Measurements from ENCODE around the gene IL18RAP.

Gene IL18RAP

GRCh38 chr2:102422910-102423309 is at the start of gene IL18RAP:
Gene IL18RAP, plus strand, starts transcription at chr2:102423160. Its CDS starts 118 bp downstream, at chr2:102423278.
- DNase-seq: no peak

GRCh38 chr2:102376052-102376591 is 46.8 kb upstream of the IL18RAP start:
- no peak for DNase-seq

GRCh38 chr2:102383722-102384121 is 39.2 kb upstream of the IL18RAP start:
- no peak for DNase-seq

GRCh38 chr2:102385522-102385921 is 37.4 kb upstream of the IL18RAP start:
- no peak for DNase-seq

GRCh38 chr2:102386004-102386403 is 37.0 kb upstream of the IL18RAP start:
- no peak for DNase-seq

GRCh38 chr2:102386867-102387541 is 36.0 kb upstream of the IL18RAP start:
- no peak for DNase-seq

- DNase-seq: no peak
Measured at GRCh38 chr2:102387763-102388546, 35.0 kb upstream of the IL18RAP start.

GRCh38 chr2:102391565-102391964 is 31.4 kb upstream of the IL18RAP start:
- no peak for DNase-seq

- DNase-seq: no peak
Measured at GRCh38 chr2:102392096-102392495, 30.9 kb upstream of the IL18RAP start.

- DNase-seq: no peak
Measured at GRCh38 chr2:102392942-102393341, 30.0 kb upstream of the IL18RAP start.

GRCh38 chr2:102396012-102396411 is 26.9 kb upstream of the IL18RAP start:
- DNase-seq: no peak

- peak; percentile 62 to 74 for DNase-seq
Measured at GRCh38 chr2:102397209-102397608, 25.8 kb upstream of the IL18RAP start.

- no peak for DNase-seq
Measured at GRCh38 chr2:102399499-102400141, 23.3 kb upstream of the IL18RAP start.

GRCh38 chr2:102401456-102401855 is 21.5 kb upstream of the IL18RAP start:
- DNase-seq: no peak

GRCh38 chr2:102401865-102402264 is 21.1 kb upstream of the IL18RAP start:
- DNase-seq: no peak

GRCh38 chr2:102410952-102411351 is 12.0 kb upstream of the IL18RAP start:
- DNase-seq: no peak

GRCh38 chr2:102412199-102412598 is 10.8 kb upstream of the IL18RAP start:
- DNase-seq: no peak

- DNase-seq: peak in 1 of 2 experiments; percentile 59
Measured at GRCh38 chr2:102417946-102418345, 5.0 kb upstream of the IL18RAP start.

- DNase-seq: peak; percentile 92 to 93
Measured at GRCh38 chr2:102418421-102418961, 4.5 kb upstream of the IL18RAP start.

- DNase-seq: no peak
Measured at GRCh38 chr2:102420290-102420689, 2.7 kb upstream of the IL18RAP start.

GRCh38 chr2:102421890-102422759 is 835 bp upstream of the IL18RAP start:
- no peak for DNase-seq

GRCh38 chr2:102423368-102423767 is 408 bp downstream of the IL18RAP start:
- no peak for DNase-seq

Data from Kasumi-1 (cell line).